Stimulated activated naive CD8-positive, alpha-beta T cell treated with anti-CD3 and anti-CD28 coated beads, Interleukin-15, amount 100 ng/mL, for 72 hours (primary cell): ENCODE data around the gene SEC31B.

Experiments used
- ATAC-seq: fragments of 150-1000 bp; cut with Tn5 transposase; 2 replicates; pipeline ENCODE4 v1.10.0; 2021; ENCODE audit warnings: mild to moderate bottlenecking, moderate library complexity
- DNase-seq, 2 donors: peaks; one replicate each; pipeline ENCODE4 v3.0.0; 2021 to 2022
- H3K27ac Mint-ChIP-seq, 2 donors: one replicate each; pipeline ENCODE4 v1.8.0; 2022; ENCODE audit warnings: mild to moderate bottlenecking in 2 of 2, mixed read lengths in 2 of 2, moderate library complexity in 2 of 2
- H3K27me3 Mint-ChIP-seq: one replicate; pipeline ENCODE4 v1.8.0; 2022; ENCODE audit warnings: mixed read lengths
- H3K4me1 Mint-ChIP-seq: one replicate; pipeline ENCODE4 v1.8.0; 2022; ENCODE audit warnings: mild to moderate bottlenecking, mixed read lengths
- H3K4me3 Mint-ChIP-seq, 2 donors: one replicate each; pipeline ENCODE4 v1.8.0; 2022; ENCODE audit warnings: mild to moderate bottlenecking in 2 of 2, mixed read lengths in 2 of 2, moderate library complexity in 1 of 2
- H3K9me3 Mint-ChIP-seq, 2 donors: one replicate each; pipeline ENCODE4 v1.8.0; 2022; ENCODE audit warnings: mixed read lengths in 2 of 2

SEC31B gene

GRCh38 chr10:100489396-100489795 is 30.3 kb downstream of the SEC31B start:
- ATAC-seq: no peak
- Mint-ChIP-seq H3K4me3 (no peak overlapping the region), H3K4me1 (no peaks in the 10 kb centered on the region), H3K27me3 (no peaks in the 10 kb centered on the region), H3K9me3 (no peaks in the 10 kb centered on the region), H3K27ac (no peak overlapping the region)
- no peak for DNase-seq

- ATAC-seq: no peak
- H3K27ac Mint-ChIP-seq: no peak overlapping the region
These were observed 32.1 kb downstream of the SEC31B start for GRCh38 chr10:100487529-100487928.

GRCh38 chr10:100485801-100486495 is 33.7 kb downstream of the SEC31B start:
- H3K4me3 Mint-ChIP-seq: no peak overlapping the region
- H3K27ac Mint-ChIP-seq: peak overlapping the region; percentile 52 to 75
- no peaks in the 10 kb centered on the region for H3K9me3 Mint-ChIP-seq
- no peak for ATAC-seq
- peaks cover 25% of the 10 kb centered on the region for H3K4me1 Mint-ChIP-seq
- H3K27me3 Mint-ChIP-seq: peaks cover 8% of the 10 kb centered on the region
- DNase-seq: no peak

More at GRCh38 chr10:100487529-100487928, 32.1 kb downstream of the SEC31B start:
- DNase-seq: no peak
- Mint-ChIP-seq H3K27me3 (no peaks in the 10 kb centered on the region), H3K4me3 (no peak overlapping the region), H3K4me1 (peaks cover 13% of the 10 kb centered on the region), H3K9me3 (no peaks in the 10 kb centered on the region)

- no peak for DNase-seq
- Mint-ChIP-seq H3K4me1 (peaks cover 25% of the 10 kb centered on the region), H3K4me3 (no peak overlapping the region), H3K27me3 (peaks cover 13% of the 10 kb centered on the region), H3K9me3 (no peaks in the 10 kb centered on the region), H3K27ac (no peak overlapping the region)
- ATAC-seq: no peak
These were observed 34.3 kb downstream of the SEC31B start for GRCh38 chr10:100485366-100485765.

- no peak for DNase-seq
- H3K4me1 Mint-ChIP-seq: peaks cover 25% of the 10 kb centered on the region
These were observed 35.6 kb downstream of the SEC31B start for GRCh38 chr10:100483876-100484666.

GRCh38 chr10:100482834-100483185 is 36.9 kb downstream of the SEC31B start:
- peaks cover 29% of the 10 kb centered on the region for H3K27me3 Mint-ChIP-seq
- ATAC-seq (peak; percentile 1), DNase-seq (no peak)
- H3K27ac Mint-ChIP-seq: no peak overlapping the region
- H3K4me1 Mint-ChIP-seq: peaks cover 25% of the 10 kb centered on the region
- no peaks in the 10 kb centered on the region for H3K9me3 Mint-ChIP-seq
- H3K4me3 Mint-ChIP-seq: peak overlapping the region; percentile 84 to 87

More at GRCh38 chr10:100483876-100484666, 35.6 kb downstream of the SEC31B start:
- Mint-ChIP-seq H3K27me3 (peaks cover 26% of the 10 kb centered on the region), H3K27ac (no peak overlapping the region), H3K4me3 (no peak overlapping the region), H3K9me3 (no peaks in the 10 kb centered on the region)
- no peak for ATAC-seq

- H3K4me3 Mint-ChIP-seq: peak overlapping the region; percentile 84 to 87
- peaks cover 25% of the 10 kb centered on the region for H3K4me1 Mint-ChIP-seq
- peak overlapping the region in 1 of 2 donors; percentile 57 for H3K27ac Mint-ChIP-seq
- peaks cover 29% of the 10 kb centered on the region for H3K27me3 Mint-ChIP-seq
- DNase-seq (peak; percentile 66 to 71), ATAC-seq (peak; percentile 78)
- no peaks in the 10 kb centered on the region for H3K9me3 Mint-ChIP-seq
These were observed 37.4 kb downstream of the SEC31B start for GRCh38 chr10:100482181-100482833.

GRCh38 chr10:100481462-100482081 is 38.1 kb downstream of the SEC31B start:
- H3K27ac Mint-ChIP-seq: no peak overlapping the region
- H3K4me3 Mint-ChIP-seq: peak overlapping the region; percentile 84 to 87
- H3K27me3 Mint-ChIP-seq: peaks cover 29% of the 10 kb centered on the region
- H3K9me3 Mint-ChIP-seq: no peaks in the 10 kb centered on the region
- H3K4me1 Mint-ChIP-seq: peaks cover 25% of the 10 kb centered on the region
- ATAC-seq: peak; percentile 97
- peak; percentile 92 for DNase-seq

GRCh38 chr10:100480002-100480401 is 39.7 kb downstream of the SEC31B start:
- ATAC-seq (no peak), DNase-seq (no peak)
- Mint-ChIP-seq H3K27ac (peak overlapping the region in 1 of 2 donors; percentile 49), H3K9me3 (no peaks in the 10 kb centered on the region), H3K4me1 (peaks cover 25% of the 10 kb centered on the region), H3K4me3 (no peak overlapping the region), H3K27me3 (peaks cover 29% of the 10 kb centered on the region)

GRCh38 chr10:100479037-100479436 is 40.6 kb downstream of the SEC31B start:
- peaks cover 29% of the 10 kb centered on the region for H3K27me3 Mint-ChIP-seq
- no peaks in the 10 kb centered on the region for H3K9me3 Mint-ChIP-seq
- DNase-seq (no peak), ATAC-seq (no peak)
- peaks cover 25% of the 10 kb centered on the region for H3K4me1 Mint-ChIP-seq
- H3K4me3 Mint-ChIP-seq: no peak overlapping the region
- H3K27ac Mint-ChIP-seq: no peak overlapping the region

- Mint-ChIP-seq H3K4me3 (no peak overlapping the region), H3K9me3 (no peaks in the 10 kb centered on the region), H3K4me1 (peaks cover 17% of the 10 kb centered on the region), H3K27me3 (peaks cover 29% of the 10 kb centered on the region), H3K27ac (no peak overlapping the region)
- DNase-seq (no peak), ATAC-seq (no peak)
These were observed 41.7 kb downstream of the SEC31B start for GRCh38 chr10:100477970-100478369.

- no peaks in the 10 kb centered on the region for H3K4me1 Mint-ChIP-seq
- H3K27ac Mint-ChIP-seq: no peak overlapping the region
- no peaks in the 10 kb centered on the region for H3K27me3 Mint-ChIP-seq
- no peak for DNase-seq
- no peak overlapping the region for H3K4me3 Mint-ChIP-seq
- H3K9me3 Mint-ChIP-seq: no peaks in the 10 kb centered on the region
- no peak for ATAC-seq
These were observed 49.3 kb downstream of the SEC31B start for GRCh38 chr10:100470367-100470766.

- Mint-ChIP-seq H3K27ac (no peak overlapping the region), H3K27me3 (no peaks in the 10 kb centered on the region), H3K9me3 (no peaks in the 10 kb centered on the region), H3K4me3 (no peak overlapping the region), H3K4me1 (no peaks in the 10 kb centered on the region)
- DNase-seq (no peak), ATAC-seq (no peak)
These were observed 49.9 kb downstream of the SEC31B start for GRCh38 chr10:100469756-100470155.

- no peak overlapping the region for H3K4me3 Mint-ChIP-seq
These were observed 50.7 kb downstream of the SEC31B start for GRCh38 chr10:100468978-100469377.

GRCh38 chr10:100468322-100468721 is 51.3 kb downstream of the SEC31B start:
- no peak for ATAC-seq
- Mint-ChIP-seq H3K4me1 (no peaks in the 10 kb centered on the region), H3K9me3 (no peaks in the 10 kb centered on the region), H3K27me3 (no peaks in the 10 kb centered on the region), H3K4me3 (no peak overlapping the region), H3K27ac (no peak overlapping the region)
- no peak for DNase-seq

More at GRCh38 chr10:100468978-100469377, 50.7 kb downstream of the SEC31B start:
- no peak for ATAC-seq
- no peak overlapping the region for H3K27ac Mint-ChIP-seq
- no peaks in the 10 kb centered on the region for H3K27me3 Mint-ChIP-seq
- no peak for DNase-seq
- no peaks in the 10 kb centered on the region for H3K9me3 Mint-ChIP-seq
- H3K4me1 Mint-ChIP-seq: no peaks in the 10 kb centered on the region
